Neuron (in vitro differentiated cells): ENCODE results near the gene ZYG11A.
"Not testable (repeated sequence)": the region's sequence is repeated elsewhere in the genome, so short reads cannot be mapped to it uniquely, and the experiment has no call there.

Experiments
- H2AFZ ChIP-seq: one replicate; pipeline ENCODE4 v1.6.1; 2013; ENCODE audit warnings: low read depth, mild to moderate bottlenecking, inconsistent platforms, low read length, moderate library complexity
- H3K27me3 ChIP-seq: one replicate; pipeline ENCODE4 v1.6.1; 2013; ENCODE audit warnings: low read length; ENCODE audit not compliant: insufficient read depth
- H3K36me3 ChIP-seq: one replicate; pipeline ENCODE4 v1.6.1; 2013; ENCODE audit warnings: low read length; ENCODE audit not compliant: insufficient read depth
- H3K4me1 ChIP-seq: one replicate; pipeline ENCODE4 v1.6.1; 2013; ENCODE audit warnings: low read length; ENCODE audit not compliant: insufficient read depth
- H3K4me3 ChIP-seq: 2 replicates; pipeline ENCODE4 v1.5.1; 2013; ENCODE audit warnings: mild to moderate bottlenecking, low read length, moderate library complexity
- H3K9me3 ChIP-seq: one replicate; pipeline ENCODE4 v1.6.1; 2013; ENCODE audit warnings: low read length

Gene ZYG11A

GRCh38 chr1:52850951-52851350 is 8.4 kb downstream of the ZYG11A start:
- H2AFZ ChIP-seq, result no peak overlapping the region
- no peaks in the 10 kb centered on the region for H3K27me3 ChIP-seq
- H3K4me1 ChIP-seq, result no peaks in the 10 kb centered on the region
- H3K36me3 ChIP-seq, result no peaks in the 10 kb centered on the region
- no peaks in the 10 kb centered on the region for H3K9me3 ChIP-seq
- H3K4me3 ChIP-seq, result no peak overlapping the region

DNA sequence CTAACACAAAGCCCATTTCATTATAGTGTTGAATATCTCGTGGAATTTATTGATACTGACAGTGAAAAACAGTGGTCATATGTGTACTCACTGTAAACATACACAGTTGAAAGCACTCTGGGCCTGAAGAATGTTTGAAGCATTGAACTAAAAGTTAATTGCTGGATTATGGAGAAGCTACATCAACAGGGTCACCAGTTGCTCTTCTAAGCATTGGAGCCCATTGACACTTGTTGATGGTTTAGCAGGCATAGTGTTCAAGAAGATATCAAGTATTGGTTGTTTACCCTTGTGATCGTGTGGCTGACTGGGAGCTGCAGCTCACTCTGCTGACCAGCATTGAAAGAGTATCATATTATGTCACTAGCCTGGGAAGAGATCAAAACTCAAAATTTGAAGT is 10.3 kb downstream of the ZYG11A start:
- no peak overlapping the region for H3K4me3 ChIP-seq
- H2AFZ ChIP-seq, result no peak overlapping the region
- no peaks in the 10 kb centered on the region for H3K4me1 ChIP-seq
- no peaks in the 10 kb centered on the region for H3K36me3 ChIP-seq
- no peaks in the 10 kb centered on the region for H3K27me3 ChIP-seq
- no peaks in the 10 kb centered on the region for H3K9me3 ChIP-seq

DNA sequence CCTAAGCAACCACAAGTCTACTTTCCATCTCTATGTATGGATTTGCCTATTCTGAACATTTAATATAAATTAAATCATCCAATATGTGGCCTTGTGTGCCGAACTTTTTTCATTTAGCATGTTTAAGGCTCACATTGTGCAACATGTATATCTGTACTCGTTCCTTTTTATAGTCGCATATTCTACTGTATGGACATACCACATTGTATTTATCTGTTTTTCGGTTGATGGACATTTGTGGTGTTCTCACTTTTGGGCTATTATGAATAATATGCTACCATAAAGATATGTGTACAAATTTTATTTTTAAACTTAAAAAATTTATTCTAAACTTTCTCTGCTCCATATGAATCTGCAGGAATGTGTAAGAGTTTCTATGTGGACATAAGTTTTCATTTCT is 13.0 kb downstream of the ZYG11A start:
- Histone ChIP-seq H3K4me3 (no peak overlapping the region), H3K27me3 (no peaks in the 10 kb centered on the region), H3K4me1 (no peaks in the 10 kb centered on the region), H3K36me3 (no peaks in the 10 kb centered on the region), H3K9me3 (no peaks in the 10 kb centered on the region), H2AFZ (no peak overlapping the region)

GRCh38 chr1:52856026-52856425 is 13.5 kb downstream of the ZYG11A start:
- Histone ChIP-seq H3K27me3 (no peaks in the 10 kb centered on the region), H3K9me3 (no peaks in the 10 kb centered on the region), H2AFZ (no peak overlapping the region), H3K4me1 (no peaks in the 10 kb centered on the region), H3K4me3 (no peak overlapping the region), H3K36me3 (no peaks in the 10 kb centered on the region)

DNA sequence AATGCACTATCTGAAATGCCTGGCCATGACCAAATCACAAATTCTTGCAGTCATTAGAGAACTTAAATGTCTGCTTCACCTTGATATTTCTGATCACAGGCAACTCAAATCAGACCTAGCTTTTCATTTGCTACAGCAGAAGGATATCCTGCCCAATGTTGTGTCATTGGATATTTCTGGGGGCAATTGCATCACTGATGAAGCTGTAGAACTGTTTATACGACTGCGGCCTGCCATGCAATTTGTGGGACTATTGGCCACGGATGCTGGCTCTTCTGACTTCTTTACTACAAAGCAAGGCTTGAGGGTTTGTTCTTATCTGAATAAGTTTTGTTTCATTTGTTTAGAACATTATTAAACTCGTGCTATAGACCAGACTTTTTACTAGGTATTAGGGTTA is 14.9 kb downstream of the ZYG11A start:
- no peaks in the 10 kb centered on the region for H3K9me3 ChIP-seq
- H3K36me3 ChIP-seq, result no peaks in the 10 kb centered on the region
- H2AFZ ChIP-seq, result no peak overlapping the region
- H3K4me1 ChIP-seq, result no peaks in the 10 kb centered on the region
- no peak overlapping the region for H3K4me3 ChIP-seq
- H3K27me3 ChIP-seq, result no peaks in the 10 kb centered on the region

GRCh38 chr1:52862666-52863458 is 20.3 kb downstream of the ZYG11A start:
- H3K36me3 ChIP-seq, result no peaks in the 10 kb centered on the region
- H3K9me3 ChIP-seq, result no peaks in the 10 kb centered on the region
- H3K4me3 ChIP-seq, result no peak overlapping the region
- no peaks in the 10 kb centered on the region for H3K4me1 ChIP-seq
- no peaks in the 10 kb centered on the region for H3K27me3 ChIP-seq
- H2AFZ ChIP-seq, result no peak overlapping the region

DNA sequence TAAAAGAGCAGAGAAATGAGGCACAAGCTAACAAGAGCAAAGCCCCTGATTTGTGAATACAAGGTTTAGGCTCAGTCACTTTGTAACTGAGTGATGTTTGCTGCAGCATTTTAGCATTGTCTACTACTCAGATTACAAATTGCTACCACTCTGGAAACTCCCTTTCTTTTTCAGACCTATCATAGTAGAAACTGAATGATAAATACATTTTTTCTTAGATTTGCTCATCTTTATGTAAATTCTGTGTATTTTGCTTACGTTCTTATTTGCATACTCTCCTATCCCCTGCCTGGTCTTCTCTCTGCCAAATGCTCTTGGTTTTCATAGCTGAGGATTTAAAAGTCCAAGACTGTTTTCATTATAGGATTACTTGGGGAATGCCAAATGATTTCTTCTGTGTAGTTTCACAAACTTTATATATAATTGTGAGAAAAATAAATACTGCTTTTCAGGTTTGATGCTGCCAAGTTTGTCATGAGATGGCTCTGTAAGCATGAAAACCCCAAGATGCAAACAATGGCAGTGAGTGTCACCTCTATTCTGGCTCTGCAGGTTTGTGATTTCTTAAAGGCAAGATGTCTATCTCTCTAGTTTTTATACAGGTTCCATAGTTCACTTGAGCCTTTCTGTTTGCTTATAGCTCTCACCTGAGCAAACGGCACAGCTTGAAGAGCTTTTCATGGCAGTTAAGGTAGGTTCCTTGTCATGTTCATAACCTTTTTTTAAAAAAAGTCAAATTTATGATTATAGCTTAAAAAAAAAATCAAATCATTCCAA is 24.7 kb downstream of the ZYG11A start:
- Histone ChIP-seq H3K36me3 (no peaks in the 10 kb centered on the region), H3K9me3 (no peaks in the 10 kb centered on the region), H2AFZ (no peak overlapping the region), H3K4me1 (no peaks in the 10 kb centered on the region), H3K4me3 (no peak overlapping the region), H3K27me3 (no peaks in the 10 kb centered on the region)

- H3K27me3 ChIP-seq, H2AFZ ChIP-seq, H3K4me3 ChIP-seq: not testable (repeated sequence)
Measured at GRCh38 chr1:52869727-52870126, 27.2 kb downstream of the ZYG11A start.

DNA sequence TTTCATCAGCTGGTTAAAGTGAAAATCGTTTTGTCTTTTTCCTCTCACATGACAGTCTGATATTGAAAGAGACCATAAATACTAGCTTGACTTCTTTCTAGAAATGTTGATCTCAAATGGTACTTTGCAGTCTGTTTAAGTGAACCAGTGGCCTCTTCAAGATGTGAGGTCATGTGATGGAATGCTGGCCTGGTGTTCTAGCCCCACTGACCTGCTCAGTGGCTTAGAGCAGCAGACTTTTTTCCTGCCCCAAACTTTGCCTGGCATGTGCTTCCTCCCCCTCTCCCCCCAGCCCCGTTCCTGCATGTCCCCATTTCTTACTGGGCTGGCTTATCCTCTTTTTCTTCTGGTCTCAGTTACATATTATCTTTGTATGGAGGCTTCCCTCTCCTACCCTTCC is 34.3 kb downstream of the ZYG11A start:
- H3K36me3 ChIP-seq, result no peaks in the 10 kb centered on the region
- no peak overlapping the region for H2AFZ ChIP-seq
- H3K4me1 ChIP-seq, result no peaks in the 10 kb centered on the region
- H3K4me3 ChIP-seq, result no peak overlapping the region
- no peaks in the 10 kb centered on the region for H3K27me3 ChIP-seq
- H3K9me3 ChIP-seq, result no peaks in the 10 kb centered on the region

More at GRCh38 chr1:52869727-52870126, 27.2 kb downstream of the ZYG11A start:
- not testable (repeated sequence) for H3K36me3 ChIP-seq, H3K9me3 ChIP-seq, H3K4me1 ChIP-seq

- H2AFZ ChIP-seq, result no peak overlapping the region
- no peaks in the 10 kb centered on the region for H3K27me3 ChIP-seq
- H3K4me1 ChIP-seq, result no peaks in the 10 kb centered on the region
- H3K4me3 ChIP-seq, result no peak overlapping the region
- H3K9me3 ChIP-seq, result no peaks in the 10 kb centered on the region
- no peaks in the 10 kb centered on the region for H3K36me3 ChIP-seq
Measured at GRCh38 chr1:52877554-52877953, 35.0 kb downstream of the ZYG11A start.

DNA sequence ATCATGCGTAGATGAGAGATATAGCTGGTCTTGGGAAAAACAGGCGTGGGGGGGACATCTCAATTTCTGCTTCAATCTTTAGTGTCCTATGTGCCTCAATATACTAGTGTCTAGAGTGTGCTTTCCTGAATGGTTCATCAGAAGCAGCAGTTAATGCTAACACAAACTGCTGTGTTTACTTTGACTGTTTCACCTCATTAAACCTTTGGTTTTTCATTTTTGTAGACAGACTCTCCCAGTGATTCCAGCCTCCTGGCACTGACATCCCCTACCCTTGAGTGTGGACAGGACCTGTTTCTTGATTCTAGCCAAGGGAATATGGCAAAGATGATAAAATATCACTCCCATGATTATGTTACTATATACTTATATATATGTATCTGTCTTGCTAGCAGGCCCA is 37.6 kb downstream of the ZYG11A start:
- Histone ChIP-seq H3K4me3 (no peak overlapping the region), H3K36me3 (no peaks in the 10 kb centered on the region), H3K4me1 (no peaks in the 10 kb centered on the region), H3K27me3 (no peaks in the 10 kb centered on the region), H2AFZ (no peak overlapping the region), H3K9me3 (no peaks in the 10 kb centered on the region)

DNA sequence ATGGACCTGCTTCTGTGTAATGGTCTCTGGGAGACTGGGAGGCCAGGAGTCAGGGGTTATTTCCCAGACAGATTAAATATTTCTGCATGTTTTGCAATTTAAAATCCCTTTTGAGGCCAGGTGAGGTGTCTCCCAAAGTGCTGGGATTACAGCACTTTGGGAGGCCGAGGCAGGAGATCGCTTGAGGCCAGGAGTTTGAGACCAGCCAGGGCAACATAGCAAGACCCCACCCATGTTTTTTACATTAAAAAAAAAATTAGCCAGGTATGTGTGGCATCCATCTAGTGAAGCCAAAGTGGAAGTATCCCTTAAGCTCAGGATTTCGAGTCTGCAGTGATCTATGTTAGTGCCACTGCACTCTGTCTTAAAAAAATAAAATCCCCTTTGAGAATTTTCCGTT is 44.9 kb downstream of the ZYG11A start:
- no peak overlapping the region for H2AFZ ChIP-seq
- H3K36me3 ChIP-seq, result no peaks in the 10 kb centered on the region
- no peaks in the 10 kb centered on the region for H3K27me3 ChIP-seq
- H3K4me1 ChIP-seq, result no peaks in the 10 kb centered on the region
- no peak overlapping the region for H3K4me3 ChIP-seq
- H3K9me3 ChIP-seq, result no peaks in the 10 kb centered on the region

DNA sequence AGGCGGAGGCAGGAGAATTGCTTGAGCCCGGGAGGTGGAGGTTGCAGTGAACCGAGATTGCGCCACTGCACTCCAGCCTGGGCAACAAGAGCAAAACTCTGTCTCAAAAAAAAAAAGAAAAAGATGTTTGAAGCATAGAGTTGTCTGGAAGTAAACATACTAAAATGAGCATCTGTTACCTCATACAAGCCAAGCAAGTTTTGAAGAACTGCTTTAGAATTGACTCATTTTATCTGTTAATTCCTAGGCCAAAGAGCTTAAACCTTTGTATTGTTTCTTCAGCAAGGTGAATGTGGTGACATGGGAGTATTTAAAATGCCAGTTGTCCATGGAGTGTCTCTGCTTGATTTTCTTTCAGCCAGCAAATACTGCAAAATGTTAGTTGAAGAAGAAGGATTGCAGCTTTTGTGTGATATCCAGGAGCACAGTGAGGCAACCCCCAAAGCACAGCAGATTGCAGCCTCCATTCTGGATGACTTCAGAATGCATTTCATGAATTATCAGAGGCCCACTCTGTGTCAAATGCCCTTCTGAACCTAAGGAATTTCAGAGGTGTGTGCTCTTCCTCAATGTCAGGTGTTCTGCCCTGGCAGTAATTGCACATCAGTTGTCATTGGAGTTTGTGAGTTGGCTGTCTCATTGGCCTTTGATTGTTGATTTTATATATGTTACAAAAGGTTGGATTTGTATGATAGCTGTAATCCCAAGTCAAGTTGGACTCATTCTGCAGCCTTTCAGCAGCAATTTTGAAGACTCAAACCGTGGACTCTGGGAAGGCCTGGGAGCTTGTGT is 50.1 kb downstream of the ZYG11A start:
- Histone ChIP-seq H3K4me3 (no peak overlapping the region), H2AFZ (no peak overlapping the region), H3K4me1 (no peaks in the 10 kb centered on the region), H3K27me3 (peaks cover 3% of the 10 kb centered on the region), H3K9me3 (no peaks in the 10 kb centered on the region), H3K36me3 (no peaks in the 10 kb centered on the region)
